ENCODE results near the gene CLIC4. TPM values are rescaled to one million over a fixed set of nuclear protein-coding genes. Genes with fewer than 3 reads are reported as not detected.
A peak's percentile ranks its signal among the peaks of the same experiment; 100 is the strongest.

The CLIC4 gene
- total RNA-seq, 1 experiment from 2014 or later, result 87.4 TPM

- H3K79me2 ChIP-seq (ENCODE audit: low read length), result no peaks in the 10 kb centered on the region
- H3K9ac ChIP-seq (ENCODE audit: low read length), result peak overlapping the region; percentile 18; the same call in 1 of the 2 replicates
- peaks cover 18% of the 10 kb centered on the region for H3K4me1 ChIP-seq (ENCODE audit: low read length)
- H3K9me2 ChIP-seq (replicated peaks; ENCODE audit: insufficient read depth, low read length), result no peaks in the 10 kb centered on the region
- H3K36me3 ChIP-seq (ENCODE audit: insufficient read depth, low read length), result no peaks in the 10 kb centered on the region
- H3K27me3 ChIP-seq (ENCODE audit: low read length), result no peaks in the 10 kb centered on the region
- no peaks in the 10 kb centered on the region for H3K9me3 ChIP-seq (ENCODE audit: low read length)
- no peak for DNase-seq
- H2AFZ ChIP-seq (ENCODE audit: low read length), result peak overlapping the region; percentile 33
- H3K27ac ChIP-seq (ENCODE audit: low read length), result no peak overlapping the region
- peak overlapping the region; percentile 20; the same call in 1 of the 2 replicates for H3K4me3 ChIP-seq (ENCODE audit: low read length)
- peak overlapping the region; percentile 54 for H3K4me2 ChIP-seq (ENCODE audit: low read depth, low read length, poor library complexity, severe bottlenecking)
- no peaks in the 10 kb centered on the region for H4K20me1 ChIP-seq (ENCODE audit: insufficient read depth, low read depth, low read length)
These were observed 121.2 kb downstream of the CLIC4 start for GRCh38 chr1:24866211-24867083.

- H3K9me3 ChIP-seq (ENCODE audit: low read length), result no peaks in the 10 kb centered on the region
- no peak for DNase-seq
These were observed 122.0 kb downstream of the CLIC4 start for GRCh38 chr1:24867084-24867870.

DNA sequence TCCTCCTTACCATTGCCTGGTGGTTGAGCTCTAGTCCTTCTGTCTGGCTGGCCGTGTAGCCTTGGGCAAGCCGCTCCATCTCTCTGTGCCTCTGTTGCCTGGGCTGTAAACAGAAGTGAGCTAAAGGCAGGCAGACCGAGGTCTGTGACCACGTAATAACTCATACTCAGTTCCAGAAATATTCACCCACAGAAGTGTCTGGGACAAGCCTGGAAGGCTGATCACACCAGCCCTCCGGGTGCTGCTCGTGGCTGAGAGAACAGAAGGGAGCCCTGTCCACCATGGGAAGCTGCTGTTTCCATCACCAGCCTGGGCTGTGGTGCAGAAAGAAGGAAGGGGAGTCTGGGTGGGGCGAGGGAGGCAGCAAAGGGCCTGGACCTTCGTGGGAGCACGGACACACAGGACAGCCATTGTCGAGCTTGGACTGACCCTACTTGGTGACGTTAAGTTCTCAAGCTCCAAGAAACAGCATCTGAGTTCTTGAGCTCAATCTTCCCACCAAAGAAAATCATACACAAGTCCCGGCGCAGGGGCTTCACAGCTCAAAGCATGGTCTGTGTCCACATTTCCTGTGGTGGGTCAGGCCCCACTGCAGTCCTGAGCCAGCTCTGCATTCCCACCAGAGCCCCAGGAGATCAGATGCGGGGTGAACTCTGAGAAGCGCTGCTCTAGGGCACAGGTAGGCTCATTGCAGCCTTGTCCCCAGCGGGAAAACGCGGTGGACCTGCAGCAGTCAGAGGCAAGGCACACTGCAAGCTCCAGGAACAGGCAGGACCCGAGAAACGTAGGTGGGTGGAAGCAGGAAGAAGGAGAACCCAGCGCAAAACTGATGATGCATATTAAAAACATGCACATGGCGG, 123.0 kb downstream of the CLIC4 start:
- Histone ChIP-seq H3K9ac (ENCODE audit: low read length) (no peak overlapping the region), H3K9me2 (replicated peaks; ENCODE audit: insufficient read depth, low read length) (no peaks in the 10 kb centered on the region), H3K36me3 (ENCODE audit: insufficient read depth, low read length) (no peaks in the 10 kb centered on the region), H2AFZ (ENCODE audit: low read length) (no peak overlapping the region), H3K27ac (ENCODE audit: low read length) (no peak overlapping the region), H4K20me1 (ENCODE audit: insufficient read depth, low read depth, low read length) (no peaks in the 10 kb centered on the region), H3K4me1 (ENCODE audit: low read length) (peaks cover 18% of the 10 kb centered on the region), H3K27me3 (ENCODE audit: low read length) (no peaks in the 10 kb centered on the region), H3K4me2 (ENCODE audit: low read depth, low read length, poor library complexity, severe bottlenecking) (no peak overlapping the region), H3K9me3 (ENCODE audit: low read length) (no peaks in the 10 kb centered on the region), H3K79me2 (ENCODE audit: low read length) (no peaks in the 10 kb centered on the region), H3K4me3 (ENCODE audit: low read length) (no peak overlapping the region)
- DNase-seq, result no peak

More at GRCh38 chr1:24867084-24867870, 122.0 kb downstream of the CLIC4 start:
- Histone ChIP-seq H4K20me1 (ENCODE audit: insufficient read depth, low read depth, low read length) (no peaks in the 10 kb centered on the region), H3K4me3 (ENCODE audit: low read length) (no peak overlapping the region), H3K9me2 (replicated peaks; ENCODE audit: insufficient read depth, low read length) (no peaks in the 10 kb centered on the region), H3K27me3 (ENCODE audit: low read length) (no peaks in the 10 kb centered on the region), H3K27ac (ENCODE audit: low read length) (no peak overlapping the region), H2AFZ (ENCODE audit: low read length) (no peak overlapping the region), H3K4me2 (ENCODE audit: low read depth, low read length, poor library complexity, severe bottlenecking) (no peak overlapping the region), H3K36me3 (ENCODE audit: insufficient read depth, low read length) (no peaks in the 10 kb centered on the region), H3K79me2 (ENCODE audit: low read length) (no peaks in the 10 kb centered on the region), H3K9ac (ENCODE audit: low read length) (no peak overlapping the region), H3K4me1 (ENCODE audit: low read length) (peaks cover 18% of the 10 kb centered on the region)

DNA sequence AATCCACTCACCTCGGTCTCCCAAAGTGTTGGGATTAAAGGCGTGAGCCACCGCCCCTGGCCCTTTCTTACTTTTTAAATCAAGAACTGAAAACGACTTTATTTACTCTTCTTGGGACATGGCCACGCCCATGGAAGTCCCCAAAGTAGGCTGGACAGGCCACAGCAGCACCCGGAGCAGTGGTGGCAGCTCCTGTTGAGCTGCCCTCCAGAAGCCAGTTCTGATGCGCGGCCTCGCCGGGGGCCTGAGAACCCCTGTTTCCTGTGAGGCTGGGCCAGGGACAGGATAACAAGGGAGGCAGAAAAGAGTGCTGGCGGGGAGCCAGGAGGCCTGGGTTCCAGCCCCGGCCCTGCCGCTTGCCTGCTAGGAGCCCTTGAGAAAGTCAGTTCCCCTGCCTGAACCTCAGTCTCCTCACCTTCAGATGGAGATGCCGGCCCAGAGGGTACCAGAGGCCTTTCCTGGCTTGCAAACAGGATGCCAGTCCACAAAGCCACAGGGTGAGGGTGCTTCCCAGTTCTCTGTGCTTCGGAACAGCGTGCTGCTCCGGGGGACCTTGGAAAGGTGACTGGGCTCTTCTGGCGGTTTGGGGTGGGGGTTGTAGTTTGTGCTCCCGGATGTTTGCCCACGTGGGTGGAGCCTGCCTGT, 125.4 kb downstream of the CLIC4 start:
- H3K79me2 ChIP-seq (ENCODE audit: low read length), result no peaks in the 10 kb centered on the region
- no peak overlapping the region for H2AFZ ChIP-seq (ENCODE audit: low read length)
- no peak overlapping the region for H3K9ac ChIP-seq (ENCODE audit: low read length)
- H3K27ac ChIP-seq (ENCODE audit: low read length), result no peak overlapping the region
- H3K4me1 ChIP-seq (ENCODE audit: low read length), result peaks cover 9% of the 10 kb centered on the region
- H3K9me3 ChIP-seq (ENCODE audit: low read length), result no peaks in the 10 kb centered on the region
- H3K9me2 ChIP-seq (replicated peaks; ENCODE audit: insufficient read depth, low read length), result no peaks in the 10 kb centered on the region
- no peaks in the 10 kb centered on the region for H3K27me3 ChIP-seq (ENCODE audit: low read length)
- H3K36me3 ChIP-seq (ENCODE audit: insufficient read depth, low read length), result no peaks in the 10 kb centered on the region
- no peak overlapping the region for H3K4me2 ChIP-seq (ENCODE audit: low read depth, low read length, poor library complexity, severe bottlenecking)
- no peak overlapping the region for H3K4me3 ChIP-seq (ENCODE audit: low read length)
- H4K20me1 ChIP-seq (ENCODE audit: insufficient read depth, low read depth, low read length), result no peaks in the 10 kb centered on the region
- no peak for DNase-seq

DNA sequence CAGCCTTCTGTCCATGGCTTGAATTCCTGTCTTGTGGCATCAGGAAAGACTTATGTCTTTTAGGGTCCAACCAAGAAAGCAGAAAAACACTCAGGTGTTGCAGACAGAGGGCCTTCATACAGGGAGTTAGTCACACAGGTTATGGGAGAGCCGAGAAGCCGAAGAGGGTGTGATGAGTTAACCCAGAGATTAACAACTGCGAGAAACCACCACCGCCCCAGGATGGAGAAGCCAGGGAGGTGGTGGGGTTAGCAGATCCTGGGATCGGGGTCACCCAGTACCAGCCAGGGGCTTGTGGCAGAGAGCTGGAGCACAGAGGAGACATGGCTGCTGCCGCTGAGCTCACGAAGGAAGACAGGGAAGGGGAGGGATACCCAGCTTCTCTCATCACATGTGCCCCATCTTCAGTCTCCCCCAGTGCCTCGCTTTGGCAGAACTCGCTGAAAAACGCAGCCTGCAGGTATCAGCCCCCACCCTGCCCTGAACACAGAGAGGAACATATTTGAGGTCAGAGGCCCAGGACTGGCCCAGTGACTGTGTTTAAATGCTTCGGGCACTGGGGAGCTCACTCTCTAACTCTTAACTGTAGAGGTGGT, 126.2 kb downstream of the CLIC4 start:
- Histone ChIP-seq H4K20me1 (ENCODE audit: insufficient read depth, low read depth, low read length) (no peaks in the 10 kb centered on the region), H3K36me3 (ENCODE audit: insufficient read depth, low read length) (no peaks in the 10 kb centered on the region), H3K9me3 (ENCODE audit: low read length) (no peaks in the 10 kb centered on the region), H3K79me2 (ENCODE audit: low read length) (no peaks in the 10 kb centered on the region), H3K27me3 (ENCODE audit: low read length) (no peaks in the 10 kb centered on the region), H3K4me3 (ENCODE audit: low read length) (no peak overlapping the region), H3K9ac (ENCODE audit: low read length) (no peak overlapping the region), H3K4me2 (ENCODE audit: low read depth, low read length, poor library complexity, severe bottlenecking) (no peak overlapping the region), H3K27ac (ENCODE audit: low read length) (no peak overlapping the region), H3K4me1 (ENCODE audit: low read length) (peaks cover 7% of the 10 kb centered on the region), H2AFZ (ENCODE audit: low read length) (no peak overlapping the region), H3K9me2 (replicated peaks; ENCODE audit: insufficient read depth, low read length) (no peaks in the 10 kb centered on the region)
- no peak for DNase-seq

- Histone ChIP-seq H2AFZ (ENCODE audit: low read length) (no peak overlapping the region), H3K79me2 (ENCODE audit: low read length) (no peaks in the 10 kb centered on the region), H3K4me3 (ENCODE audit: low read length) (no peak overlapping the region), H3K9me3 (ENCODE audit: low read length) (no peaks in the 10 kb centered on the region), H3K9me2 (replicated peaks; ENCODE audit: insufficient read depth, low read length) (no peaks in the 10 kb centered on the region), H3K27me3 (ENCODE audit: low read length) (no peaks in the 10 kb centered on the region), H3K9ac (ENCODE audit: low read length) (no peak overlapping the region), H3K4me2 (ENCODE audit: low read depth, low read length, poor library complexity, severe bottlenecking) (no peak overlapping the region), H3K36me3 (ENCODE audit: insufficient read depth, low read length) (no peaks in the 10 kb centered on the region), H3K27ac (ENCODE audit: low read length) (no peak overlapping the region), H4K20me1 (ENCODE audit: insufficient read depth, low read depth, low read length) (no peaks in the 10 kb centered on the region), H3K4me1 (ENCODE audit: low read length) (no peaks in the 10 kb centered on the region)
- DNase-seq, result no peak
These were observed 127.0 kb downstream of the CLIC4 start for GRCh38 chr1:24872061-24872850.

GRCh38 chr1:24873148-24873547, 127.9 kb downstream of the CLIC4 start:
- Histone ChIP-seq H3K9me3 (ENCODE audit: low read length) (no peaks in the 10 kb centered on the region), H4K20me1 (ENCODE audit: insufficient read depth, low read depth, low read length) (no peaks in the 10 kb centered on the region), H3K9ac (ENCODE audit: low read length) (no peak overlapping the region), H2AFZ (ENCODE audit: low read length) (no peak overlapping the region), H3K4me1 (ENCODE audit: low read length) (no peaks in the 10 kb centered on the region), H3K36me3 (ENCODE audit: insufficient read depth, low read length) (no peaks in the 10 kb centered on the region), H3K79me2 (ENCODE audit: low read length) (no peaks in the 10 kb centered on the region), H3K9me2 (replicated peaks; ENCODE audit: insufficient read depth, low read length) (no peaks in the 10 kb centered on the region), H3K27me3 (ENCODE audit: low read length) (no peaks in the 10 kb centered on the region), H3K4me2 (ENCODE audit: low read depth, low read length, poor library complexity, severe bottlenecking) (no peak overlapping the region), H3K4me3 (ENCODE audit: low read length) (no peak overlapping the region), H3K27ac (ENCODE audit: low read length) (no peak overlapping the region)
- DNase-seq, result no peak

Data from Karpas-422 (cell line).